Astrocyte of the cerebellum (primary cell): ENCODE measurements around the gene ATG5.

Experiments used
- DNase-seq: peaks from one replicate; pipeline ENCODE4 v3.0.0-alpha.2; 2011; ENCODE audit warnings: low read depth
- H3K4me3 ChIP-seq: 2 replicates; pipeline ENCODE4 v1.5.1; 2011; ENCODE audit warnings: mild to moderate bottlenecking, low read depth, low read length, moderate library complexity
- CTCF ChIP-seq: IDR thresholded peaks from 2 replicates; pipeline ENCODE4 v1.5.1; 2012; ENCODE audit warnings: low read length, low read depth, moderate library complexity, mild to moderate bottlenecking; ENCODE audit errors: missing control alignments
- in situ Hi-C: cut with HindIII; loops from 2 replicates; pipeline ENCODE4 v1.10.0; 2017; ENCODE audit warnings: low sequenced_read_pairs

The ATG5 gene

DNA sequence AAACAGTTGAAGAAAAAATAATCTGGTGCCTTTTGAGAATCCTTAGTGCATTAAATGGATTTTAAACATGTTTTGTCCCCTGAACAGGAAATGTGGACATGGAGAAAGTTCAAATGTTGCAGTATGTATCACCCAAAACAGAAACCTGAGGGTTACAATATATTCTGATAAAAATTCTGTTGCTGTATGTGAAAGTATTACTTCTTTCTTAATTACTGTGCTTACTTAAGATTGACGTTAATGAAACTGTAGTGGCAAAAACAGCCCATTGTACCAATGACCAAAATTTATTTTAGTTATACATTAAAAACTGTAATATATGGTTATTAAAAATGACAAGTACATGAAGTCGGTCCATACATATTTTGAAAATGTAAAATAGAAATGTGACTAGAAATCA is 138.8 kb downstream of the ATG5 start:
- TF ChIP-seq CTCF = no peak
- in situ Hi-C loops = no loop called here
- DNase-seq = no peak
- H3K4me3 ChIP-seq = no peak overlapping the region

DNA sequence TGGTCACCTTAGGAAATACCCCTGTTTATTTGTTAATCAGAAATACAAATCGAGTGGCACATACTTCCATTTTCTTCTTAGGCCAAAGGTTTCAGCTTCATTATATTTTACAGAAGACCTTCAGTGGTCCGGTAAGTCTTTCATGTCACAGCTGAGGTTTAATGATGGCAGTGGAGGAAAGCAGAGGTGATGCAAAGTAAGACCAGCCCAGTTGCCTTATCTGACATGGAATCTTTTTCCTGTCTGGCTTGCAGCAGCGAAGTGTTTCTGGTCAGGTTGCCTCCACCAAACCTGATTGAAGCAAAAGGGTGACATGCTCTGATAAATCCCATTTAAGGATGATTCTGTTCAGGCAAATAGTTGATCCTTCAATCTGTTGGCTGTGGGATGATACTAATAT is 139.4 kb downstream of the ATG5 start:
- no peak for DNase-seq
- in situ Hi-C loops = no loop called here
- H3K4me3 ChIP-seq = no peak overlapping the region
- no peak for TF ChIP-seq CTCF

DNA sequence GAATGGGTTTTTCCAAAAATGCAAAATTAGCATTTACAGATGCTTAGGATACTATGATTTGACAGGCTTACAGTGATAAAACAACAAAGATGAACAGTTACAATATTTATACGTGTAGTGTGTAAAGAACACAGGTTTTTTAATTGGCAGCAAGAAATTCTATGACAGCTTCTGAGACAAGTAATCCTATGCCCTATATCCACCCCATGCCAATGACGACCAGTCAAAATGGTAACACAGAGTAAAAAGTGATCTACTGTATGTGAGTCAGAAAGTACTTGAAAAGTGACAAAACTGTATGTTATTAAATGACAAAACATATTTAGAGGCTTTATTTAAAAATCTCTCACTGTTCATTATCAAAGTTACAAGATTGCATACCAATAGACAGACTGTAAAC is 139.9 kb downstream of the ATG5 start:
- no peak for TF ChIP-seq CTCF
- in situ Hi-C loops = no loop called here
- no peak for DNase-seq

GRCh38 chr6:106184629-106185028 is 140.9 kb downstream of the ATG5 start:
- in situ Hi-C loops = no loop called here
- no peak overlapping the region for H3K4me3 ChIP-seq
- no peak for DNase-seq
- no peak for TF ChIP-seq CTCF

More for the DNA sequence above, 139.9 kb downstream of the ATG5 start:
- H3K4me3 ChIP-seq = no peak overlapping the region

DNA sequence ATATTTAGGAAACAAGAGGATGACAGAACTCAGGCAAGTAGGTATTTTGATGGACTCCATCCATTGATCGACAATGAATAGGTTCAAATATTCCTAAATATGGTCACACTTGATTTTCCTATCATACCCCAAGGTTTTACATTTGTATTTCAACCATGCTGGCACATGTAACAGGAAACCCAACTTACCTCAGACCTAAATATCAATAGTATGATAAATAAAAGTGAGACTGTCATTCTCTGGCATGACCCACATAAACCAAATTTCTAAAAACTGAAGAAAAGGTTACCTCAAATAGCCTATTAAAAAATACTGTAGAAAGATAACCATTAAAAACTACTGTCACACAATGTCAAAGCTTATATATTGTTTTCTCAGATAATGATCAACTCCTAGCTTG is 142.1 kb downstream of the ATG5 start:
- no peak overlapping the region for H3K4me3 ChIP-seq
- no peak for TF ChIP-seq CTCF
- no peak for DNase-seq
- in situ Hi-C loops = no loop called here

DNA sequence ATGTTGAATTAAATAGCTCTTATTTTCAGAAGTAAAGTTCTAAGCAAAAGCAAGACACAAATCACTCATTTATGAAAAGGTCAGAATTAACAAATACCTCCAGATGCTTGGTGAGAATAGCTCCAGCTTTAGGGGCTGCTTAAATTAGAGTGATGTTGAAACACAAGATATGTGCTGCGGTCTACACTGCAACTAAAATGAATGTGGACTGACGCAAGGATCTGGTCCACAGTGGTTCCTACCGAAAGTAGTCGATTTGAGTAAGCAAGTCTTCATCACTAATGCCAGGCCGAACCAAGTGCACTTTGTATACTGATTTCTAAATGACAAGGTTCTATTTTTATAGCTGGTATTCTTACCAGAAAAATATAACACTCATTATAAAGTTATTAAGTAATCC is 143.1 kb downstream of the ATG5 start:
- TF ChIP-seq CTCF = no peak
- in situ Hi-C loops = no loop called here
- H3K4me3 ChIP-seq = no peak overlapping the region
- DNase-seq = no peak
